HEK293T (cell line): Measurements from ENCODE around the gene SPTY2D1.

ENCODE experiments used
- CTCF ChIA-PET: fragments of 350-600 bp; formaldehyde crosslinking; extraction: SDS; loops from one replicate; lab custom pipeline; 2021; ENCODE audit warnings: antibody characterized with exemption, inconsistent platforms; lab: Yijun Ruan, JAX
- POLR2A ChIA-PET: fragments of 350-600 bp; formaldehyde crosslinking; extraction: SDS; loops from one replicate; lab custom pipeline; 2020; ENCODE audit warnings: antibody characterized with exemption, inconsistent platforms; lab: Yijun Ruan, JAX
- DNase-seq: peaks from one replicate; pipeline ENCODE4 v3.0.0; 2012; ENCODE audit warnings: mixed read lengths; ENCODE audit errors: extremely low spot score
- ARNT ChIP-seq: fragments of 450-650 bp; IDR thresholded peaks from 2 replicates; pipeline ENCODE4 v1.6.1; 2017; ENCODE audit warnings: mild to moderate bottlenecking
- BHLHE40 ChIP-seq: fragments of 450-650 bp; IDR thresholded peaks from 2 replicates; pipeline ENCODE4 v1.6.1; 2016; ENCODE audit warnings: mild to moderate bottlenecking, moderate library complexity, borderline replicate concordance
- CTBP1 ChIP-seq: fragments of 450-650 bp; IDR thresholded peaks from 2 replicates; pipeline ENCODE4 v1.6.1; 2016; ENCODE audit warnings: borderline replicate concordance
- ELF4 ChIP-seq: fragments of 450-650 bp; IDR thresholded peaks from 2 replicates; pipeline ENCODE4 v1.6.1; 2017; ENCODE audit warnings: antibody characterized with exemption
- FOXA1 ChIP-seq: fragments of 450-650 bp; IDR thresholded peaks from 2 replicates; pipeline ENCODE4 v1.6.1; 2016; ENCODE audit warnings: mild to moderate bottlenecking
- FOXK2 ChIP-seq: fragments of 450-650 bp; IDR thresholded peaks from 2 replicates; pipeline ENCODE4 v1.6.1; 2016; ENCODE audit warnings: mild to moderate bottlenecking
- FOXM1 ChIP-seq: fragments of 450-650 bp; IDR thresholded peaks from 2 replicates; pipeline ENCODE4 v1.6.1; 2017; ENCODE audit warnings: mild to moderate bottlenecking, borderline replicate concordance
- HDGF ChIP-seq: fragments of 450-650 bp; IDR thresholded peaks from 2 replicates; pipeline ENCODE4 v1.6.1; 2017; ENCODE audit warnings: antibody characterized with exemption, borderline replicate concordance
- L3MBTL2 ChIP-seq: fragments of 450-650 bp; conservative IDR thresholded peaks from 2 replicates; pipeline ENCODE4 v1.6.1; 2016; ENCODE audit warnings: mild to moderate bottlenecking
- LEF1 ChIP-seq: fragments of 450-650 bp; IDR thresholded peaks from 2 replicates; pipeline ENCODE4 v1.6.1; 2017; ENCODE audit warnings: mild to moderate bottlenecking, borderline replicate concordance
- NFRKB ChIP-seq: fragments of 450-650 bp; IDR thresholded peaks from 2 replicates; pipeline ENCODE4 v1.6.1; 2016; ENCODE audit warnings: mild to moderate bottlenecking, moderate library complexity
- SP1 ChIP-seq: fragments of 450-650 bp; IDR thresholded peaks from 2 replicates; pipeline ENCODE4 v1.6.1; 2017
- SUZ12 ChIP-seq: fragments of 450-650 bp; IDR thresholded peaks from 2 replicates; pipeline ENCODE4 v1.6.1; 2016; ENCODE audit warnings: mild to moderate bottlenecking
- TARDBP ChIP-seq: fragments of 450-650 bp; IDR thresholded peaks from 2 replicates; pipeline ENCODE4 v1.6.1; 2016
- ZNF384 ChIP-seq: fragments of 450-650 bp; IDR thresholded peaks from 2 replicates; pipeline ENCODE4 v1.6.1; 2016
- TF ChIP-seq, protein P1 (sequence below): fragments of 450-650 bp; IDR thresholded peaks from 2 replicates; pipeline ENCODE4 v1.6.1; 2016

Gene SPTY2D1

GRCh38 chr11:18588297-18589252 lies 45.6 kb downstream of the SPTY2D1 start, which contains the start of gene UEVLD:
UEVLD (minus strand) TSS chr11:18588734; CDS start chr11:18588654, 80 bp downstream.
- TF ChIP-seq CTBP1 = no peak
- TF ChIP-seq FOXK2 = no peak
- no peak for TF ChIP-seq ARNT
- no peak for TF ChIP-seq LEF1
- TF ChIP-seq ELF4 = peak; percentile 60
- TF ChIP-seq SUZ12 = no peak
- no peak for TF ChIP-seq ZNF384
- no peak for TF ChIP-seq TARDBP
- TF ChIP-seq, protein P1, sequence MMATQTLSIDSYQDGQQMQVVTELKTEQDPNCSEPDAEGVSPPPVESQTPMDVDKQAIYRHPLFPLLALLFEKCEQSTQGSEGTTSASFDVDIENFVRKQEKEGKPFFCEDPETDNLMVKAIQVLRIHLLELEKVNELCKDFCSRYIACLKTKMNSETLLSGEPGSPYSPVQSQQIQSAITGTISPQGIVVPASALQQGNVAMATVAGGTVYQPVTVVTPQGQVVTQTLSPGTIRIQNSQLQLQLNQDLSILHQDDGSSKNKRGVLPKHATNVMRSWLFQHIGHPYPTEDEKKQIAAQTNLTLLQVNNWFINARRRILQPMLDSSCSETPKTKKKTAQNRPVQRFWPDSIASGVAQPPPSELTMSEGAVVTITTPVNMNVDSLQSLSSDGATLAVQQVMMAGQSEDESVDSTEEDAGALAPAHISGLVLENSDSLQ = no peak
- TF ChIP-seq FOXM1 = no peak
- no peak for TF ChIP-seq NFRKB
- TF ChIP-seq BHLHE40 = no peak
- TF ChIP-seq HDGF = no peak
- peak; percentile 30; the same call in 1 of the 2 replicates for TF ChIP-seq SP1
- TF ChIP-seq L3MBTL2 = peak; percentile 79
- no peak for TF ChIP-seq FOXA1
- peak; percentile 88 for DNase-seq
- CTCF ChIA-PET = interaction anchor here (1.0 kb wide), 1 partner anchor 268 kb away, joined by 3 read pairs; no protein-coding TSS in a partner anchor

DNA sequence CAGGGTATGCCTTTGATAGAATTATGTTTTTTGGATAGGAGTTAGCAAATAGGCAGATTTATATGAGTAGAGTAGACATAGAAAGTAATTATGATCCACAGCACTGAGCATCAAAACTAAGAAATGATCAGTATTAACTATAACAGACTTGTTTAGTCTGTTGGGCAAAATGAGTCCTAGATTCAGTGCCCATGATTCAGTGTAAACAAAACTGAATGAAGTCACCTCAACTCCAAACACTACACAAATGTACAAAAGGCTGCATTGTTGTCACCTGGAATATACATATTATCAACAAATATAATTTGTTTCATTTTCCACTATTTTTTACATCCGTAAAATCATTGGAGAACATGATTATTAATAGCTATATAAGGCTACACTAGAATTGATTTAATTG lies 52.3 kb downstream of the SPTY2D1 start:
- TF ChIP-seq TARDBP = no peak
- TF ChIP-seq LEF1 = no peak
- TF ChIP-seq SUZ12 = no peak
- TF ChIP-seq SP1 = no peak
- ChIA-PET POLR2A (no interaction called here), CTCF (interaction anchor here (0.6 kb wide), 1 partner anchor 1057 kb away, joined by 3 read pairs; no protein-coding TSS in a partner anchor)
- no peak for DNase-seq

More at GRCh38 chr11:18588297-18589252, 45.6 kb downstream of the SPTY2D1 start, which contains the start of gene UEVLD:
- POLR2A ChIA-PET = interaction anchor here (0.6 to 2.7 kb wide), 6 partner anchors 10 to 1381 kb away, joined by 3 to 8 read pairs (median 4); partner anchors contain the start of genes PIK3C2A, SPTY2D1 and TSG101

DNA sequence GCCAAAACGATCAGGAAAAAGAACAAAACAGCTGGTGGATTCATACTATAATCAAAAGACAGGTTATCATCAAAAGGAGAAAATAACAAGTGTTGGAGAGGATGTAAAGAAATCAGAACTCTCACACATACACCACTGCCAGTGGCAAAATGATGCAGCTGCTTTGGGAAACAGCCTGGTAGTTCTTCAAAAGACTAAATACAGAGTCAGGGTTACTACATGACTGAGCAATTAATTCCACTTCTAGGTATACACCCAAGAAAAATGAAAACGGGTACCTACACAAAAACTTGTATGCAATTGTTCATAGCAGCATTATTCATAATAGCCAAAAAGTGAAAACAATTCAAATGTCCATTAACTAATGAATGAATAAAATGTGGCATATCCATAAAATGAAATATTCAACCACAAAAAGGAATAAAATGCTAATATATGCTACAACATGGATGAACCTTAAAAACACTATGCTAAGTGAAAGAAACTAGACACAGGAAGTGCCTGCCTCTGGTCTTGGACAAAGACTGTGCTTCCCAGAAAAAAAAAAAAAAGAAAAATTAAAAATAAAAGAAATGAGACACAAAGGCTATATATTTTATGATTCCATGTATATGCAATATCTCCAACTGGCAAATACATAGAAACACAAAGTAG lies 53.9 kb downstream of the SPTY2D1 start:
- no peak for DNase-seq
- ChIA-PET CTCF (no interaction called here), POLR2A (no interaction called here)
- TF ChIP-seq FOXA1 (no peak), NFRKB (no peak), ARNT (no peak), FOXM1 (no peak), FOXK2 (no peak), L3MBTL2 (no peak), BHLHE40 (no peak), SUZ12 (no peak), TARDBP (no peak), SP1 (no peak), HDGF (no peak), ELF4 (no peak), LEF1 (no peak), CTBP1 (no peak), ZNF384 (no peak)
- TF ChIP-seq, protein P1 = no peak

DNA sequence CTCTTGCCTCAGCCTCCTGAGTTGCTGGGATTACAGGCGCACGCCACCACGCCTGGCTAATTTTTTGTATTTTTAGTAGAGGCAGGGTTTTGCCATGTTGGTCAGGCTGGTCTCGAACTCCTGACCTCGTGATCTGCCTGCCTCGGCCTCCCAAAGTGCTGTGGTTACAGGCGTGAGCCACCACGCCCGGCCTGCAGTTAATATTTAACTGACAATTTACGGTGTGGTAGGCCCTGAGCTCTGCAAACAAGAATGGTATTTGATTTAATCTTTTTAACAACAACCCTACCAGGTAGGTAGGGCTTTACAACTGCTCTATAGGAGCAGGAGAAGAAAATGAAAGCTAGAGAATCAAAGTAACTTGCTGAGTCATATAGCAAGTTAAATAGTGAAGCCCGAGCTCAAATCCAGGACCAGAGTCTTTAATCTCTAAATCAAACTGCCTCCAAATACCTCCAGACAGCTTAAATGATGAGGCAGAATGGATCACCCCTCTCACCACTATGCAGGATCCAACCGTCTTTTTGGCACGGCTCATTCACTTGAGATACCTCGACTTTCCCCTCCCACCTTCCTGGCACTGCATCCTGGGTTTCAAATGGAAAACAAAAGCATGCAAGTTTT lies 55.1 kb downstream of the SPTY2D1 start:
- DNase-seq = no peak
- CTCF ChIA-PET = no interaction called here
- POLR2A ChIA-PET = interaction anchor here (0.6 to 1.4 kb wide), 2 partner anchors 9 to 37 kb away, joined by 3 to 7 read pairs; partner anchors contain the start of gene UEVLD
- TF ChIP-seq, protein P1 = no peak
- TF ChIP-seq L3MBTL2 = no peak
- TF ChIP-seq TARDBP = no peak
- TF ChIP-seq SUZ12 = no peak
- TF ChIP-seq HDGF = no peak
- no peak for TF ChIP-seq ELF4

DNA sequence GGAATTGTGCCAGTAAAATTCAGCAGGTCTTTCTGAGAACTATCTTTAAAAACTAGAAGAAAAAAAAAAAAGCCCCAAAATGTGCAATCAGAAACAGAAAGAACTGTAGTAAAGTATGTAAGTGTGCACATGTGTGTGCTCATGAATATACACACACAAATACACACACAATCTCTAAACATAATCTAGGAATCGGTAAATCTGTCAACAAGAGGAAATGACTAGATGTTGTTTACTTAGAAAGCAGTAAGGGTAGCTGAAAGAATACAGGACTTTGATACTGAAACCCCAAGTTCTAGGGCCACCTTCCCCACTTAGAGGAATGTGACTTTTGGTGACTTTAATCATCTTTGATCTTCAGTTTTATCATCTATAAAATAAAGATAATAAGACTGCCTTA lies 58.8 kb downstream of the SPTY2D1 start:
- CTCF ChIA-PET = no interaction called here
- POLR2A ChIA-PET = no interaction called here
- TF ChIP-seq L3MBTL2 (no peak), FOXM1 (no peak), CTBP1 (no peak), ELF4 (no peak), LEF1 (no peak), ZNF384 (no peak), NFRKB (no peak), SUZ12 (no peak), SP1 (no peak), TARDBP (no peak), HDGF (no peak), FOXK2 (no peak), FOXA1 (no peak), BHLHE40 (no peak), ARNT (no peak)
- TF ChIP-seq, protein P1 = no peak
- no peak for DNase-seq
